ENCODE results near the gene UBE2H.

GRCh38 chr7:129831424-129832058, 121.2 kb downstream of the UBE2H start:
- TF ChIP-seq CTCF (IDR thresholded peaks at IDR 0.05; ENCODE audit: insufficient read depth, low read length) (no peak), REST (IDR thresholded peaks at IDR 0.05; ENCODE audit: insufficient replicate concordance, low read depth) (no peak), GABPA (IDR thresholded peaks at IDR 0.05; ENCODE audit: low read depth) (no peak), POLR2AphosphoS5 (IDR thresholded peaks at IDR 0.05; ENCODE audit: low read depth) (no peak), SPI1 (IDR thresholded peaks at IDR 0.05; ENCODE audit: borderline replicate concordance, low read depth) (no peak)
